NCI-H460 (cell line): ENCODE results near the gene GGT5. TPM values are rescaled to one million over a fixed set of nuclear protein-coding genes. Genes with fewer than 3 reads are reported as not detected.
"Not testable (repeated sequence)": the region's sequence is repeated elsewhere in the genome, so short reads cannot be mapped to it uniquely, and the experiment has no call there.

ENCODE experiments used
- DNase-seq: peaks from one replicate; pipeline ENCODE4 v3.0.0-alpha.2; 2016; ENCODE audit warnings: low read depth; ENCODE audit errors: extremely low read depth
- total RNA-seq: library from RNA; depleted of rRNA; stranded (reverse); fragments of >200 nt; shearing (Covaris generic); gene quantifications from 2 replicates; pipeline ENCODE4 v1.2.3, GENCODE V29; 2014

The GGT5 gene
- total RNA-seq, 1 experiment from 2014 or later: not detected

GRCh38 chr22:24207264-24208011 is 37.4 kb downstream of the GGT5 start:
- no peak for DNase-seq

GRCh38 chr22:24206460-24207263 is 38.2 kb downstream of the GGT5 start:
- not testable (repeated sequence) for DNase-seq

- no peak for DNase-seq
Observed at GRCh38 chr22:24205438-24206195, 39.3 kb downstream of the GGT5 start.

GRCh38 chr22:24203856-24204255 is 41.0 kb downstream of the GGT5 start:
- not testable (repeated sequence) for DNase-seq

- no peak for DNase-seq
Observed at GRCh38 chr22:24201681-24202614, 42.9 kb downstream of the GGT5 start.

- no peak for DNase-seq
Observed at GRCh38 chr22:24200619-24201212, 44.2 kb downstream of the GGT5 start.

- no peak for DNase-seq
Observed at GRCh38 chr22:24198682-24199052, 46.2 kb downstream of the GGT5 start.

- no peak for DNase-seq
Observed at GRCh38 chr22:24191893-24192292, 53.0 kb downstream of the GGT5 start.

- no peak for DNase-seq
Observed at GRCh38 chr22:24191381-24191841, 53.5 kb downstream of the GGT5 start.

GRCh38 chr22:24190596-24191208 is 54.2 kb downstream of the GGT5 start:
- DNase-seq: no peak

- no peak for DNase-seq
Observed at GRCh38 chr22:24190159-24190540, 54.7 kb downstream of the GGT5 start.

GRCh38 chr22:24189249-24190158 is 55.4 kb downstream of the GGT5 start:
- peak; percentile 62 for DNase-seq

GRCh38 chr22:24188705-24189248 is 56.1 kb downstream of the GGT5 start:
- no peak for DNase-seq

- no peak for DNase-seq
Observed at GRCh38 chr22:24187731-24188644, 56.9 kb downstream of the GGT5 start.

GRCh38 chr22:24186892-24187670 is 57.8 kb downstream of the GGT5 start:
- DNase-seq: no peak

- no peak for DNase-seq
Observed at GRCh38 chr22:24186352-24186740, 58.5 kb downstream of the GGT5 start.
